ENCODE data around the gene KCTD17.
"Not testable (repeated sequence)": the region's sequence is repeated elsewhere in the genome, so short reads cannot be mapped to it uniquely, and the experiment has no call there.

The KCTD17 gene

GRCh38 chr22:37062702-37063381, 11.3 kb downstream of the KCTD17 start:
- no peak for DNase-seq

GRCh38 chr22:37063431-37064420, 12.2 kb downstream of the KCTD17 start:
- no peak for DNase-seq

- no peak for DNase-seq
Observed at GRCh38 chr22:37064553-37064952, 13.0 kb downstream of the KCTD17 start.

- DNase-seq = no peak
Observed at GRCh38 chr22:37065180-37065579, 13.6 kb downstream of the KCTD17 start.

- no peak for DNase-seq
Observed at GRCh38 chr22:37065961-37066360, 14.4 kb downstream of the KCTD17 start.

- DNase-seq = no peak
Observed at GRCh38 chr22:37067428-37067827, 15.9 kb downstream of the KCTD17 start.

GRCh38 chr22:37068859-37069258, 17.3 kb downstream of the KCTD17 start:
- no peak for DNase-seq

GRCh38 chr22:37069319-37069718, 17.8 kb downstream of the KCTD17 start:
- DNase-seq = no peak

- no peak for DNase-seq
Observed at GRCh38 chr22:37069719-37070118, 18.2 kb downstream of the KCTD17 start.

GRCh38 chr22:37070334-37070733, 18.8 kb downstream of the KCTD17 start:
- DNase-seq = no peak

GRCh38 chr22:37070744-37071143, 19.2 kb downstream of the KCTD17 start:
- DNase-seq = no peak

- DNase-seq = not testable (repeated sequence)
Observed at GRCh38 chr22:37071850-37072592, 20.5 kb downstream of the KCTD17 start.

- DNase-seq = no peak
Observed at GRCh38 chr22:37072673-37073072, 21.1 kb downstream of the KCTD17 start.

- no peak for DNase-seq
Observed at GRCh38 chr22:37074537-37074936, 23.0 kb downstream of the KCTD17 start.

- DNase-seq = no peak
Observed at GRCh38 chr22:37075046-37075445, 23.5 kb downstream of the KCTD17 start.

GRCh38 chr22:37075822-37076433, 24.4 kb downstream of the KCTD17 start:
- DNase-seq = no peak

GRCh38 chr22:37077802-37078448, 26.4 kb downstream of the KCTD17 start:
- DNase-seq = peak; percentile 87

- DNase-seq = no peak
Observed at GRCh38 chr22:37079158-37079557, 27.6 kb downstream of the KCTD17 start.

- peak; percentile 82 for DNase-seq
Observed at GRCh38 chr22:37079668-37080171, 28.2 kb downstream of the KCTD17 start.

- DNase-seq = no peak
Observed at GRCh38 chr22:37080438-37080837, 28.9 kb downstream of the KCTD17 start.

- DNase-seq = no peak
Observed at GRCh38 chr22:37080838-37081237, 29.3 kb downstream of the KCTD17 start.

GRCh38 chr22:37082251-37082873, 30.8 kb downstream of the KCTD17 start:
- no peak for DNase-seq

All from activated CD4-positive, alpha-beta T cell treated with anti-CD3 and anti-CD28 coated beads, Interleukin-2, amount 50 U/mL, for 1 hour (primary cell).